OCI-LY1 (cell line): ENCODE measurements around the gene ADAM12.

Experiments
- H2AFZ ChIP-seq: fragments of 200-600 bp; sonication (generic), shearing (Covaris generic); 2 replicates; pipeline ENCODE4 v1.6.0; 2014; ENCODE audit warnings: antibody characterized with exemption, mild to moderate bottlenecking, low read length
- H3F3A ChIP-seq: fragments of 200-600 bp; sonication (generic), shearing (Covaris generic); 2 replicates; pipeline ENCODE4 v1.6.0; 2014; ENCODE audit warnings: mild to moderate bottlenecking, antibody characterized with exemption, low read length, moderate library complexity; ENCODE audit not compliant: insufficient read depth
- H3K27ac ChIP-seq: fragments of 200-600 bp; sonication (generic); 2 replicates; pipeline ENCODE4 v1.5.1; 2014; ENCODE audit warnings: low read length, mixed run types, mild to moderate bottlenecking, low read depth; ENCODE audit not compliant: poor library complexity, severe bottlenecking
- H3K27me3 ChIP-seq: fragments of 200-600 bp; sonication (generic); 2 replicates; pipeline ENCODE4 v1.6.0; 2014; ENCODE audit warnings: antibody characterized with exemption, mild to moderate bottlenecking, low read length, moderate library complexity; ENCODE audit not compliant: insufficient read depth
- H3K36me3 ChIP-seq: fragments of 200-600 bp; sonication (generic); 2 replicates; pipeline ENCODE4 v1.6.1; 2014; ENCODE audit warnings: mild to moderate bottlenecking, antibody characterized with exemption, low read length, moderate library complexity, mixed read lengths; ENCODE audit not compliant: insufficient read depth
- H3K4me1 ChIP-seq: fragments of 200-600 bp; sonication (generic); 2 replicates; pipeline ENCODE4 v1.5.1; 2014; ENCODE audit warnings: mild to moderate bottlenecking, low read length, moderate library complexity; ENCODE audit not compliant: insufficient read depth, severe bottlenecking
- H3K4me2 ChIP-seq: fragments of 200-600 bp; sonication (generic), shearing (Covaris generic); 2 replicates; pipeline ENCODE4 v1.6.1; 2014; ENCODE audit warnings: low read length
- H3K4me3 ChIP-seq: fragments of 200-600 bp; sonication (generic); 2 replicates; pipeline ENCODE4 v1.5.1; 2014; ENCODE audit warnings: low read length, low read depth, mild to moderate bottlenecking, mixed read lengths; ENCODE audit not compliant: poor library complexity, severe bottlenecking
- H3K79me2 ChIP-seq: fragments of 200-600 bp; shearing (Covaris generic); 2 replicates; pipeline ENCODE4 v1.6.1; 2016; ENCODE audit warnings: mixed run types, low read length, mixed read lengths; ENCODE audit not compliant: insufficient read depth
- H3K9ac ChIP-seq: fragments of 200-600 bp; sonication (generic), shearing (Covaris generic); 2 replicates; pipeline ENCODE4 v1.6.1; 2014; ENCODE audit warnings: mild to moderate bottlenecking, low read length, mixed read lengths
- H3K9me2 ChIP-seq: fragments of 200-600 bp; sonication (generic), shearing (Covaris generic); 2 replicates; pipeline ENCODE4 v1.6.1; 2014; ENCODE audit warnings: low read depth, mild to moderate bottlenecking, low read length, mixed read lengths
- H3K9me3 ChIP-seq: fragments of 200-600 bp; shearing (Covaris generic); 2 replicates; pipeline ENCODE4 v1.6.1; 2014; ENCODE audit warnings: low read length, mixed read lengths
- H4K20me1 ChIP-seq: fragments of 200-600 bp; sonication (generic), shearing (Covaris generic); 2 replicates; pipeline ENCODE4 v1.6.0; 2016; ENCODE audit warnings: mild to moderate bottlenecking, low read length; ENCODE audit not compliant: insufficient read depth
- CTCF ChIP-seq: fragments of 200-600 bp; sonication (generic), shearing (Covaris generic); IDR thresholded peaks from 2 replicates; pipeline ENCODE4 v1.5.1; 2017; ENCODE audit warnings: mild to moderate bottlenecking, antibody characterized with exemption, low read length, moderate library complexity, mixed read lengths
- EZH2 ChIP-seq: fragments of 200-600 bp; sonication (generic), shearing (Covaris generic); IDR thresholded peaks from 2 replicates; pipeline ENCODE4 v1.8.0; 2017; ENCODE audit warnings: borderline replicate concordance, mixed run types, mild to moderate bottlenecking, antibody characterized with exemption, low read length, moderate library complexity, mixed read lengths

The ADAM12 gene

GRCh38 chr10:126268013-126268920 lies 120.0 kb downstream of the ADAM12 start:
- Histone ChIP-seq H3K36me3 (no peaks in the 10 kb centered on the region), H3F3A (no peaks in the 10 kb centered on the region), H3K27ac (no peak overlapping the region), H3K27me3 (no peaks in the 10 kb centered on the region), H4K20me1 (no peaks in the 10 kb centered on the region), H3K4me2 (no peak overlapping the region), H3K79me2 (no peaks in the 10 kb centered on the region), H3K4me1 (no peaks in the 10 kb centered on the region), H2AFZ (no peak overlapping the region), H3K4me3 (no peak overlapping the region), H3K9me3 (no peaks in the 10 kb centered on the region), H3K9me2 (no peaks in the 10 kb centered on the region), H3K9ac (no peak overlapping the region)
- TF ChIP-seq CTCF (no peak), EZH2 (no peak)

GRCh38 chr10:126264102-126265018 lies 123.9 kb downstream of the ADAM12 start:
- Histone ChIP-seq H3K36me3 (no peaks in the 10 kb centered on the region), H3K9ac (no peak overlapping the region), H3F3A (no peaks in the 10 kb centered on the region), H3K79me2 (no peaks in the 10 kb centered on the region), H3K27me3 (no peaks in the 10 kb centered on the region), H4K20me1 (no peaks in the 10 kb centered on the region), H3K4me2 (no peak overlapping the region), H3K4me1 (no peaks in the 10 kb centered on the region), H3K9me3 (no peaks in the 10 kb centered on the region), H3K27ac (no peak overlapping the region), H3K4me3 (no peak overlapping the region), H3K9me2 (no peaks in the 10 kb centered on the region), H2AFZ (no peak overlapping the region)
- TF ChIP-seq EZH2 (no peak), CTCF (no peak)

GRCh38 chr10:126263006-126263676 lies 125.1 kb downstream of the ADAM12 start:
- no peak overlapping the region for H3K4me3 ChIP-seq
- TF ChIP-seq CTCF (no peak), EZH2 (no peak)
- H3K27ac ChIP-seq: no peak overlapping the region
- H3F3A ChIP-seq: no peaks in the 10 kb centered on the region
- H4K20me1 ChIP-seq: no peaks in the 10 kb centered on the region
- H3K9ac ChIP-seq: no peak overlapping the region
- no peaks in the 10 kb centered on the region for H3K79me2 ChIP-seq
- no peaks in the 10 kb centered on the region for H3K36me3 ChIP-seq
- no peaks in the 10 kb centered on the region for H3K27me3 ChIP-seq
- H3K9me3 ChIP-seq: no peaks in the 10 kb centered on the region
- no peaks in the 10 kb centered on the region for H3K4me1 ChIP-seq
- no peaks in the 10 kb centered on the region for H3K9me2 ChIP-seq
- H2AFZ ChIP-seq: no peak overlapping the region
- H3K4me2 ChIP-seq: no peak overlapping the region
